Activated B cell treated with CpG ODN at 0.5 μM for 24 hours (primary cell): ENCODE data around the gene ACTRT2. TPM values are rescaled to one million over a fixed set of nuclear protein-coding genes. Genes with fewer than 3 reads are reported as not detected.

Experiments used
- ATAC-seq: fragments of 200-7000 bp; cut with Tn5 transposase; one replicate; pipeline ENCODE4 v1.10.0; 2021; ENCODE audit warnings: low read depth, mild to moderate bottlenecking, moderate library complexity
- CTCF ChIA-PET: fragments of 350-600 bp; sonication (Branson Sonifier 250); formaldehyde crosslinking; loops from one replicate; lab custom pipeline; 2021; ENCODE audit warnings: antibody characterized with exemption; lab: Charles Lee
- POLR2A ChIA-PET: fragments of 350-600 bp; sonication (Branson Sonifier 250); formaldehyde crosslinking; loops from one replicate; lab custom pipeline; 2021; ENCODE audit warnings: antibody characterized with exemption; lab: Charles Lee
- DNase-seq: peaks from one replicate; pipeline ENCODE4 v3.0.0; 2022
- H3K27ac Mint-ChIP-seq: one replicate; pipeline ENCODE4 v1.8.0; 2020; ENCODE audit warnings: mixed read lengths
- H3K27me3 Mint-ChIP-seq: one replicate; pipeline ENCODE4 v1.8.0; 2021; ENCODE audit warnings: mixed read lengths
- H3K36me3 Mint-ChIP-seq: one replicate; pipeline ENCODE4 v1.8.0; 2021; ENCODE audit warnings: low read depth, mixed read lengths
- H3K4me1 Mint-ChIP-seq: one replicate; pipeline ENCODE4 v1.8.0; 2021; ENCODE audit warnings: mixed read lengths
- H3K4me3 Mint-ChIP-seq: one replicate; pipeline ENCODE4 v1.8.0; 2020; ENCODE audit warnings: mild to moderate bottlenecking, mixed read lengths
- H3K9me3 Mint-ChIP-seq: one replicate; pipeline ENCODE4 v1.8.0; 2020; ENCODE audit warnings: mixed read lengths
- intact Hi-C: fragments of 100-400 bp; cut with micrococcal nuclease; formaldehyde crosslinking; loops from one replicate; pipeline ENCODE4 v1.15.1; 2024
- total RNA-seq: library from RNA; stranded (reverse); gene quantifications from 2 replicates; pipeline ENCODE4 v1.2.3, GENCODE V29; 2022
- TF ChIP-seq, protein P1 (sequence below): fragments of 200-600 bp; IDR thresholded peaks from one replicate; pipeline ENCODE4 v1.8.0; 2022; ENCODE audit warnings: antibody characterized with exemption, mild to moderate bottlenecking

ACTRT2 gene
- total RNA-seq, 1 donor from 2014 or later: not detected

- TF ChIP-seq, protein P1, sequence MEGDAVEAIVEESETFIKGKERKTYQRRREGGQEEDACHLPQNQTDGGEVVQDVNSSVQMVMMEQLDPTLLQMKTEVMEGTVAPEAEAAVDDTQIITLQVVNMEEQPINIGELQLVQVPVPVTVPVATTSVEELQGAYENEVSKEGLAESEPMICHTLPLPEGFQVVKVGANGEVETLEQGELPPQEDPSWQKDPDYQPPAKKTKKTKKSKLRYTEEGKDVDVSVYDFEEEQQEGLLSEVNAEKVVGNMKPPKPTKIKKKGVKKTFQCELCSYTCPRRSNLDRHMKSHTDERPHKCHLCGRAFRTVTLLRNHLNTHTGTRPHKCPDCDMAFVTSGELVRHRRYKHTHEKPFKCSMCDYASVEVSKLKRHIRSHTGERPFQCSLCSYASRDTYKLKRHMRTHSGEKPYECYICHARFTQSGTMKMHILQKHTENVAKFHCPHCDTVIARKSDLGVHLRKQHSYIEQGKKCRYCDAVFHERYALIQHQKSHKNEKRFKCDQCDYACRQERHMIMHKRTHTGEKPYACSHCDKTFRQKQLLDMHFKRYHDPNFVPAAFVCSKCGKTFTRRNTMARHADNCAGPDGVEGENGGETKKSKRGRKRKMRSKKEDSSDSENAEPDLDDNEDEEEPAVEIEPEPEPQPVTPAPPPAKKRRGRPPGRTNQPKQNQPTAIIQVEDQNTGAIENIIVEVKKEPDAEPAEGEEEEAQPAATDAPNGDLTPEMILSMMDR: no peak
- ChIA-PET CTCF (no interaction called here), POLR2A (no interaction called here)
- Mint-ChIP-seq H3K9me3 (peaks cover 15% of the 10 kb centered on the region), H3K4me3 (no peak overlapping the region), H3K27me3 (no peaks in the 10 kb centered on the region), H3K36me3 (no peaks in the 10 kb centered on the region), H3K4me1 (no peaks in the 10 kb centered on the region), H3K27ac (no peak overlapping the region)
- intact Hi-C loops: no loop called here
- ATAC-seq (no peak), DNase-seq (no peak)
These were observed 30.7 kb upstream of the ACTRT2 start for GRCh38 chr1:2990376-2991115.

DNA sequence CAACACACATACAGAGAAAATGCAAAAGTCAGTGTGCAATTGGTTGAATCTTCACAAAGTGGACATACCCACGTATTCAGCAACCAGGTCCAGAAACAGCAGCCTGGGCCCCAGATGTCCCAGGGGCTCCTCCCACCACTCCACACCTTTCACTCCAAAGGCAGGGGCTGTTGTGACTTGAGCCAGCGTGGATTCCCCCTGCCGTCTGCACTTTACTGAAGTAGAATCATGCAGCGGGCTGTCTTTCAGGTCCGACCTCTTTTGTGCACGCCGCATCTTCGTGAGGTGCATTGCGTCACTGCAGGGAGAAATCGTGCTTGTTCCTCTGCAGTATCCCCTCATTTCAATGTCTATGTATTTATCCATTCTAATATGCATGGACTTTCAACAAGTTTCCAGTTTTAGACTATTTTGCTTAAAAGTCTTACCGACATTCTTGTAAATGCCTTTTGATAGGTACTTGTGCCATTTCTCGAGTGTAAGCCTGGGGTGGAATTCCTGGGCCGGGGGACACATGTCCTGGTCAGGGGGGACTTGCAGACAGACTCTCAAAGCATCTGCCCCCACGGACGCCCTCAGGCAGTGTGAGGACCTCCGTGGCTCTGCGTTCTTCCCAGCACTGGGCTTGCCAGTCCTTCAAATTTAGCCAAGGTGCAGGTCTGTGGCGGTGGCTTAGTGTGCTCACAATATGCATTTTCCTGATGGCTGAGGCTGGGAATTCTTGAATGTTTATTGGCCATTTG lies 29.3 kb upstream of the ACTRT2 start:
- intact Hi-C loops: no loop called here
- peaks cover 22% of the 10 kb centered on the region for H3K9me3 Mint-ChIP-seq
- peaks cover 3% of the 10 kb centered on the region for H3K27me3 Mint-ChIP-seq
- POLR2A ChIA-PET: no interaction called here
- TF ChIP-seq, protein P1: no peak
- ATAC-seq (no peak), DNase-seq (no peak)
- no peaks in the 10 kb centered on the region for H3K36me3 Mint-ChIP-seq
- no peak overlapping the region for H3K27ac Mint-ChIP-seq
- no peaks in the 10 kb centered on the region for H3K4me1 Mint-ChIP-seq
- no peak overlapping the region for H3K4me3 Mint-ChIP-seq
- CTCF ChIA-PET: no interaction called here

GRCh38 chr1:2998503-2999100 lies 22.7 kb upstream of the ACTRT2 start:
- intact Hi-C loops: no loop called here
- TF ChIP-seq, protein P1: no peak
- H3K9me3 Mint-ChIP-seq: peaks cover 16% of the 10 kb centered on the region
- no peaks in the 10 kb centered on the region for H3K4me1 Mint-ChIP-seq
- CTCF ChIA-PET: no interaction called here
- H3K4me3 Mint-ChIP-seq: no peak overlapping the region
- H3K27ac Mint-ChIP-seq: no peak overlapping the region
- DNase-seq (no peak), ATAC-seq (no peak)
- H3K36me3 Mint-ChIP-seq: no peaks in the 10 kb centered on the region
- POLR2A ChIA-PET: no interaction called here
- peaks cover 7% of the 10 kb centered on the region for H3K27me3 Mint-ChIP-seq

- Mint-ChIP-seq H3K4me1 (no peaks in the 10 kb centered on the region), H3K36me3 (no peaks in the 10 kb centered on the region), H3K27ac (no peak overlapping the region), H3K9me3 (peaks cover 12% of the 10 kb centered on the region), H3K27me3 (peaks cover 7% of the 10 kb centered on the region), H3K4me3 (no peak overlapping the region)
- ChIA-PET POLR2A (no interaction called here), CTCF (no interaction called here)
- ATAC-seq (no peak), DNase-seq (no peak)
- TF ChIP-seq, protein P1: no peak
- intact Hi-C loops: no loop called here
These were observed 22.1 kb upstream of the ACTRT2 start for GRCh38 chr1:2999138-2999537.

DNA sequence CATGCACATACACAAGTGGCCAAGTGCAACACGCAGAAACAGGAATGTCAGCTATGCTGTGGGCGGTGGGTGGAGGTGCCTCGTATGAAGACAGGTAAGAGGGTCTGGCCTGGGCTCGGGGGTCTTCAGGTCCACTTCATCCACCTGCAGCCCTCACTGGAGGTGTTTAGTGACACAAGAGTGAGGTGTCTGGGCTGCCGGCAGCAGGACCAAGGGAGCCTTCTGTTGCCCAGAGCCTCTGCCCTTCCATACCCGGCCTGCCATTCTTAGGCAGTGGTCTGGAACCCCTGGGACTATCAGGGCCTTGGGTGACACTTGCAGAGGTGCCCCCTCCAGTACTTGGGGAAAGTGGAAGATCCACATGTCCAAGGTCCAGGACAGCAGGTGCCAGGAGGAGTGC lies 21.7 kb upstream of the ACTRT2 start:
- ATAC-seq (no peak), DNase-seq (no peak)
- H3K4me1 Mint-ChIP-seq: no peaks in the 10 kb centered on the region
- intact Hi-C loops: no loop called here
- CTCF ChIA-PET: no interaction called here
- POLR2A ChIA-PET: no interaction called here
- H3K27me3 Mint-ChIP-seq: peaks cover 7% of the 10 kb centered on the region
- no peaks in the 10 kb centered on the region for H3K36me3 Mint-ChIP-seq
- no peak overlapping the region for H3K4me3 Mint-ChIP-seq
- TF ChIP-seq, protein P1: no peak
- H3K9me3 Mint-ChIP-seq: peaks cover 8% of the 10 kb centered on the region
- no peak overlapping the region for H3K27ac Mint-ChIP-seq
